GM13977 (cell line): Measurements from ENCODE around the gene RALGAPA1.

Source experiments
- DNase-seq: peaks from one replicate; pipeline ENCODE4 v3.0.0; 2012; ENCODE audit warnings: low spot score
- CTCF ChIP-seq: IDR thresholded peaks from 2 replicates; pipeline ENCODE4 v1.5.1; 2012; ENCODE audit warnings: mild to moderate bottlenecking, control low read depth; ENCODE audit not compliant: insufficient read depth; ENCODE audit errors: extremely low read depth, missing control alignments
- in situ Hi-C: fragments of 300-500 bp; cut with MboI; formaldehyde crosslinking; loops from one replicate; pipeline ENCODE4 v1.12.0; 2022; ENCODE audit warnings: low sequenced_read_pairs, low pct_unique_long_range_greater_than_20kb, mixed read lengths, inconsistent platforms; ENCODE audit not compliant: unreplicated experiment

The RALGAPA1 gene

GRCh38 chr14:35727764-35728163, 81.3 kb downstream of the RALGAPA1 start:
- TF ChIP-seq CTCF, result no peak
- DNase-seq, result no peak
- in situ Hi-C loops, result no loop called here

GRCh38 chr14:35725930-35726329, 83.2 kb downstream of the RALGAPA1 start:
- TF ChIP-seq CTCF, result no peak
- in situ Hi-C loops, result no loop called here
- no peak for DNase-seq

GRCh38 chr14:35715079-35715478, 94.0 kb downstream of the RALGAPA1 start:
- TF ChIP-seq CTCF, result no peak
- DNase-seq, result no peak
- in situ Hi-C loops, result no loop called here

- no peak for DNase-seq
- in situ Hi-C loops, result no loop called here
- TF ChIP-seq CTCF, result no peak
Measured at GRCh38 chr14:35712466-35712865, 96.6 kb downstream of the RALGAPA1 start.

- DNase-seq, result no peak
- in situ Hi-C loops, result no loop called here
- no peak for TF ChIP-seq CTCF
Measured at GRCh38 chr14:35708062-35708461, 101.0 kb downstream of the RALGAPA1 start.

- no peak for TF ChIP-seq CTCF
- DNase-seq, result no peak
- in situ Hi-C loops, result no loop called here
Measured at GRCh38 chr14:35705636-35706035, 103.5 kb downstream of the RALGAPA1 start.
